Cardiac atrium fibroblast (primary cell): ENCODE measurements around the gene FAM177A1. TPM values are rescaled to one million over a fixed set of nuclear protein-coding genes. Genes with fewer than 3 reads are reported as not detected.

Source experiments
- total RNA-seq: library from RNA; depleted of rRNA; stranded (reverse); fragments of >200 nt; gene quantifications from 2 replicates; pipeline ENCODE4 v1.2.3, GENCODE V29; 2015

The FAM177A1 gene
- 41.9 and 48.4 TPM in 2 replicates for total RNA-seq

GRCh38 chr14:35046048-35046750 is at the start of gene FAM177A1:
Gene FAM177A1 (plus strand): TSS chr14:35046272. CDS start chr14:35046464, 192 bp downstream.

GRCh38 chr14:35121887-35122695 is 76.0 kb downstream of the FAM177A1 start, which contains the start of the genes PPP2R3C and PRORP:
Gene PPP2R3C (minus strand): TSS chr14:35121990. CDS start chr14:35121959, 31 bp downstream.
Gene PRORP (plus strand): TSS chr14:35122552. CDS start chr14:35123246, 694 bp downstream.

Other genes starting within 250 kb of the FAM177A1 start
- 19.0 and 21.8 TPM in 2 replicates for gene BAZ1A, start 170.9 kb upstream of the FAM177A1 start, total RNA-seq
- gene SRP54, start 63.3 kb upstream of the FAM177A1 start, total RNA-seq, result 50.7 and 57.3 TPM in 2 replicates
- gene PPP2R3C, start 75.7 kb downstream of the FAM177A1 start, total RNA-seq, result 29.4 and 30.3 TPM in 2 replicates
- 21.1 and 26.0 TPM in 2 replicates for gene PRORP, start 76.3 kb downstream of the FAM177A1 start, total RNA-seq
- gene PSMA6, start 246.1 kb downstream of the FAM177A1 start, total RNA-seq, result 159 and 228 TPM in 2 replicates